Activated T-helper 1 cell treated with anti-CD3 and anti-CD28 coated beads, Interleukin-2, amount 50 U/mL, for 16 hours (primary cell): Measurements from ENCODE around the gene NPM1.
"Not testable (repeated sequence)": the region's sequence is repeated elsewhere in the genome, so short reads cannot be mapped to it uniquely, and the experiment has no call there.

Experiments
- DNase-seq, 2 donors: peaks; one replicate each; pipeline ENCODE4 v3.0.0-alpha.2; 2020; ENCODE audit warnings: low read depth in 1 of 2, low spot score in 1 of 2

The NPM1 gene

GRCh38 chr5:171410181-171410580 lies 22.5 kb downstream of the NPM1 start:
- DNase-seq = no peak

GRCh38 chr5:171412186-171412585 lies 24.5 kb downstream of the NPM1 start:
- DNase-seq = no peak

GRCh38 chr5:171413153-171413910 lies 25.7 kb downstream of the NPM1 start:
- no peak for DNase-seq

- not testable (repeated sequence) for DNase-seq
Observed at GRCh38 chr5:171413993-171414392, 26.3 kb downstream of the NPM1 start.

- DNase-seq = no peak
Observed at GRCh38 chr5:171415115-171415730, 27.6 kb downstream of the NPM1 start.

GRCh38 chr5:171416160-171417049 lies 28.8 kb downstream of the NPM1 start:
- DNase-seq = no peak

- peak in 1 of 2 donors; percentile 26 for DNase-seq
Observed at GRCh38 chr5:171418316-171418981, 30.8 kb downstream of the NPM1 start.

- DNase-seq = no peak
Observed at GRCh38 chr5:171418982-171419687, 31.5 kb downstream of the NPM1 start, which contains the start of gene FGF18. FGF18 (plus strand) TSS chr5:171419647; CDS start chr5:171420200, 553 bp downstream.

- no peak for DNase-seq
Observed at GRCh38 chr5:171419688-171420430, 32.2 kb downstream of the NPM1 start.

GRCh38 chr5:171420431-171421241 lies 33.0 kb downstream of the NPM1 start:
- no peak for DNase-seq

GRCh38 chr5:171421331-171422262 lies 33.9 kb downstream of the NPM1 start:
- no peak for DNase-seq

GRCh38 chr5:171422495-171422894 lies 34.8 kb downstream of the NPM1 start:
- DNase-seq = no peak

- no peak for DNase-seq
Observed at GRCh38 chr5:171422902-171423663, 35.4 kb downstream of the NPM1 start.

- DNase-seq = no peak
Observed at GRCh38 chr5:171424726-171425125, 37.1 kb downstream of the NPM1 start.

GRCh38 chr5:171425596-171426244 lies 38.1 kb downstream of the NPM1 start:
- DNase-seq = no peak

GRCh38 chr5:171426266-171426665 lies 38.6 kb downstream of the NPM1 start:
- no peak for DNase-seq

GRCh38 chr5:171426680-171427079 lies 39.0 kb downstream of the NPM1 start:
- no peak for DNase-seq
